K562 (cell line): ENCODE results near the gene ZNF581. TPM values are rescaled to one million over a fixed set of nuclear protein-coding genes. Genes with fewer than 3 reads are reported as not detected.

Experiments used
- ARNT ChIP-seq, 2 experiments: fragments of 450-650 bp; IDR thresholded peaks; 2 replicates each; pipeline ENCODE4 v1.6.1; 2016; ENCODE audit warnings: mild to moderate bottlenecking in 1 of 2
- CBX1 ChIP-seq: sonication (generic); IDR thresholded peaks from 2 replicates; pipeline ENCODE4 v1.6.1; 2016; ENCODE audit warnings: antibody characterized with exemption, low read depth, mild to moderate bottlenecking
- CC2D1A ChIP-seq: fragments of 450-650 bp; IDR thresholded peaks from 2 replicates; pipeline ENCODE4 v1.6.1; 2017; ENCODE audit warnings: mild to moderate bottlenecking
- FOXJ2 ChIP-seq: fragments of 200-800 bp; sonication (Bioruptor generic); IDR thresholded peaks from 2 replicates; pipeline ENCODE4 v1.6.1; 2016; ENCODE audit warnings: missing genetic modification characterization, missing compliant biosample characterization
- GABPA ChIP-seq: fragments of 200-800 bp; sonication (Bioruptor generic); conservative IDR thresholded peaks from 2 replicates; pipeline ENCODE4 v1.6.1; 2016; ENCODE audit warnings: low read depth, missing genetic modification characterization, missing compliant biosample characterization
- HDAC6 ChIP-seq: IDR thresholded peaks from 2 replicates; pipeline ENCODE4 v1.6.1; 2012; ENCODE audit warnings: low read depth, mild to moderate bottlenecking, control low read depth, inconsistent platforms, low read length, moderate library complexity
- KDM1A ChIP-seq, 2 experiments: fragments of 450-650 bp; IDR thresholded peaks; 2 replicates each; pipeline ENCODE4 v1.6.1; 2016; ENCODE audit warnings: mild to moderate bottlenecking in 2 of 2
- KDM4B ChIP-seq, 2 experiments: fragments of 450-650 bp in 1 of 2; sonication (generic) in 1 of 2; IDR thresholded peaks; 2 replicates each; pipeline ENCODE4 v1.6.1; 2016 to 2017; ENCODE audit warnings: borderline replicate concordance in 2 of 2, antibody characterized with exemption in 1 of 2, low read depth in 1 of 2, mild to moderate bottlenecking in 1 of 2
- NCOA6 ChIP-seq: fragments of 450-650 bp; IDR thresholded peaks from 2 replicates; pipeline ENCODE4 v1.6.1; 2017; ENCODE audit warnings: mild to moderate bottlenecking
- POLR3G ChIP-seq: IDR thresholded peaks from 2 replicates; pipeline ENCODE4 v1.6.1; 2011; ENCODE audit not compliant: insufficient read length, insufficient replicate concordance; ENCODE audit errors: extremely low read depth
- RAD51 ChIP-seq: fragments of 450-650 bp; IDR thresholded peaks from 2 replicates; pipeline ENCODE4 v1.7.1; 2016; ENCODE audit warnings: low read depth, mild to moderate bottlenecking, borderline replicate concordance
- RBM15 ChIP-seq: fragments of 200-400 bp; formaldehyde crosslinking; IDR thresholded peaks from 2 replicates; pipeline ENCODE4 v1.6.1; 2018; ENCODE audit warnings: mild to moderate bottlenecking, low read length, moderate library complexity; ENCODE audit not compliant: insufficient read depth
- SIN3A ChIP-seq, 2 experiments: fragments of 150-350 bp in 1 of 2; IDR thresholded peaks; 2 replicates each; pipeline ENCODE4 v1.6.1; 2011 to 2016; ENCODE audit warnings: borderline replicate concordance in 2 of 2, low read depth in 2 of 2, low read length in 2 of 2, mild to moderate bottlenecking in 2 of 2, moderate library complexity in 2 of 2; ENCODE audit not compliant: control insufficient read depth in 1 of 2
- SMARCB1 ChIP-seq: IDR thresholded peaks from 2 replicates; pipeline ENCODE4 v1.6.1; 2011; ENCODE audit warnings: improper control_type of control experiment, low read depth; ENCODE audit not compliant: insufficient read length
- STAT5A ChIP-seq: IDR thresholded peaks from 2 replicates; pipeline ENCODE4 v1.6.1; 2012; ENCODE audit warnings: low read length, inconsistent platforms, borderline replicate concordance
- U2AF1 ChIP-seq: fragments of 200-400 bp; formaldehyde crosslinking; optimal IDR thresholded peaks from 2 replicates; pipeline ENCODE3; 2017; ENCODE audit warnings: mild to moderate bottlenecking, low read depth, low read length, moderate library complexity
- ZKSCAN8 ChIP-seq: fragments of 200-800 bp; sonication (Bioruptor generic); IDR thresholded peaks from 2 replicates; pipeline ENCODE4 v1.6.1; 2016; ENCODE audit warnings: missing genetic modification characterization, missing compliant biosample characterization
- ZNF140 ChIP-seq: fragments of 250-450 bp; sonication (Bioruptor Pico); IDR thresholded peaks from 2 replicates; pipeline ENCODE4 v1.8.0; 2021; ENCODE audit warnings: moderate library complexity, mild to moderate bottlenecking, inconsistent platforms
- ZNF23 ChIP-seq: fragments of 250-450 bp; sonication (Bioruptor Pico); IDR thresholded peaks from 2 replicates; pipeline ENCODE4 v1.4.0; 2020; ENCODE audit warnings: mild to moderate bottlenecking
- polyA plus RNA-seq, 8 experiments: library from polyadenylated mRNA; depleted of rRNA in 4 of 8; stranded (reverse) in 5 of 8; unstranded in 3 of 8; fragments of >200 nt; fragmentation: Nextera tagmentation in 2 of 8; fragmentation: Illumina TruSeq in 1 of 8; extraction: Ambion mirVana in 2 of 8; extraction: Trizol in 1 of 8; gene quantifications; 2 replicates each; pipeline versions ENCODE4 v1.2.1 to v1.2.3, GENCODE V29; 2011 to 2014; ENCODE audit warnings: inconsistent platforms in 1 of 8, missing spikeins in 1 of 8
- total RNA-seq, 7 experiments: library from RNA; depleted of rRNA in 6 of 7; stranded (reverse); fragments of >200 nt in 6 of 7; fragmentation: Illumina TruSeq in 2 of 7; extraction: Trizol in 2 of 7; gene quantifications; 2 replicates each; pipeline versions ENCODE4 v1.2.1 to v1.2.3, GENCODE V29; 2011 to 2021; ENCODE audit warnings: low replicate concordance in 1 of 7
- TF ChIP-seq, protein P1 (sequence below): fragments of 250-450 bp; sonication (Bioruptor Pico); IDR thresholded peaks from 2 replicates; pipeline ENCODE4 v1.8.0; 2021; ENCODE audit warnings: borderline replicate concordance, mild to moderate bottlenecking, moderate library complexity; ENCODE audit not compliant: poor library complexity, severe bottlenecking
- TF ChIP-seq, protein P2 (sequence below), 2 experiments: IDR thresholded peaks in 1 of 2; conservative IDR thresholded peaks in 1 of 2; 2 replicates each; pipeline ENCODE4 v1.6.1; 2016; ENCODE audit warnings: low read depth in 2 of 2, mild to moderate bottlenecking in 1 of 2, missing compliant biosample characterization in 1 of 2, missing genetic modification characterization in 1 of 2, moderate library complexity in 1 of 2
- TF ChIP-seq, protein P3 (sequence below): sonication (generic); IDR thresholded peaks from 2 replicates; pipeline ENCODE4 v1.6.1; 2016
- TF ChIP-seq, protein P4 (sequence below): fragments of 250-450 bp; sonication (Bioruptor Pico); IDR thresholded peaks from 2 replicates; pipeline ENCODE4 v1.8.0; 2021; ENCODE audit warnings: moderate library complexity, mild to moderate bottlenecking, inconsistent platforms

ZNF581 gene
- total and polyA plus RNA-seq, 9 of the 15 experiments (the other 6 are each of a cell fraction or from before 2014, with no cell fraction given): 2.4 to 39.4 (median 15.4) TPM

DNA sequence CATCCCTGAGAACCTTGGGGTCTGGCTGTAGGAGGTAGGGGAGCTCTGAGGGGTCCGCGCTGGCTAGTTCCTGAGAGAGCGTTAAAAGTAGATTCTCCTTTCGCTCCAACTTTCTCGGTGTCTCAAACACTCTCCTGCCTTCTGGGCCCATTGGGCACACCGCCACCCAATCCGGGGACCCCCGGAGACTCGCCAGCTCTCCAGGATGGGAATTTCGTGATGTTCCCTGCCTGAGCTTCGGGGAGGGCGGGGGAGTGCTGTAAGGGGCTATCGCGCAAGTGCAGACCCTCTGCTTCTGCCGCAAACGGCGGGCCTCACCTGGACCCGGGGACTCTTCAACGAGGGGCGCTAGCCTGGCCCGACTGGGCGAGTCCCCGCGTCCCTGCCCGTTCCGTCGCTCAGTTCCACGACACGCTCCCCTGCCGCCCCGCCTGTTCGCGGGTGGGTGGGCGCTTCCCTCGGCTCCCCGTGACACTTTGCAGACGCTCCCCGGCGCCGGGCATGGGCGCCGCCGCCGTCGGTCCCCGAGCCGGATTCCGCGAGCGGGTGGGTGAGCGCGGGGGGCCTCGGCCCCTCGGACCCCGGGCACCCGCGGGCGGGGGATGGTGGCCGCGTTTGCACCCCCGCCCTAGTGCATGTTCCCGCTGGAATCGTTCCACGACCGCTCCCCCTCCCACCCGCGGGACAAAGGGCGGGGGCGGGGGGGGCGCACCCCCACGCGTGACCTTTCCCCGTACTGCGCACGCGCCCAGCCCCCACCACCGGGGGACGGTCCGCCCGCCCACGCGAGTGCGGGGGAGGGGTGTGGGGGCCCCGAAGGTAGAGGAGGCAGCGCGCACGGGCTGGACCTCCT, 4.5 kb downstream of the ZNF581 start, which contains the start of gene CCDC106 (continued):
- TF ChIP-seq CC2D1A: no peak
- TF ChIP-seq STAT5A: no peak
- TF ChIP-seq, protein P1, sequence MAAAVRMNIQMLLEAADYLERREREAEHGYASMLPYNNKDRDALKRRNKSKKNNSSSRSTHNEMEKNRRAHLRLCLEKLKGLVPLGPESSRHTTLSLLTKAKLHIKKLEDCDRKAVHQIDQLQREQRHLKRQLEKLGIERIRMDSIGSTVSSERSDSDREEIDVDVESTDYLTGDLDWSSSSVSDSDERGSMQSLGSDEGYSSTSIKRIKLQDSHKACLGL (CRISPR knock-in tag): no peak
- no peak for TF ChIP-seq NCOA6
- peak; percentile 58 for TF ChIP-seq U2AF1
- no peak for TF ChIP-seq POLR3G
- TF ChIP-seq SIN3A (IDR thresholded peaks at IDR 0.05; ENCODE audit: borderline replicate concordance in 2 of 2, control insufficient read depth in 1 of 2, low read depth in 2 of 2, low read length in 2 of 2): 0 out of 4 replicates have a peak, but pooled peaks have one; percentile 17 to 41
- no peak for TF ChIP-seq RAD51
- TF ChIP-seq, protein P2, sequence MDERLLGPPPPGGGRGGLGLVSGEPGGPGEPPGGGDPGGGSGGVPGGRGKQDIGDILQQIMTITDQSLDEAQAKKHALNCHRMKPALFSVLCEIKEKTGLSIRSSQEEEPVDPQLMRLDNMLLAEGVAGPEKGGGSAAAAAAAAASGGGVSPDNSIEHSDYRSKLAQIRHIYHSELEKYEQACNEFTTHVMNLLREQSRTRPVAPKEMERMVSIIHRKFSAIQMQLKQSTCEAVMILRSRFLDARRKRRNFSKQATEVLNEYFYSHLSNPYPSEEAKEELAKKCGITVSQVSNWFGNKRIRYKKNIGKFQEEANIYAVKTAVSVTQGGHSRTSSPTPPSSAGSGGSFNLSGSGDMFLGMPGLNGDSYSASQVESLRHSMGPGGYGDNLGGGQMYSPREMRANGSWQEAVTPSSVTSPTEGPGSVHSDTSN (CRISPR knock-in tag; IDR thresholded peaks at IDR 0.05; ENCODE audit: low read depth): no peak
- TF ChIP-seq, protein P2 (tag; conservative IDR thresholded peaks at IDR 0.05; ENCODE audit: low read depth): no peak
- no peak for TF ChIP-seq SMARCB1
- no peak for TF ChIP-seq ZNF140
- TF ChIP-seq, protein P3, sequence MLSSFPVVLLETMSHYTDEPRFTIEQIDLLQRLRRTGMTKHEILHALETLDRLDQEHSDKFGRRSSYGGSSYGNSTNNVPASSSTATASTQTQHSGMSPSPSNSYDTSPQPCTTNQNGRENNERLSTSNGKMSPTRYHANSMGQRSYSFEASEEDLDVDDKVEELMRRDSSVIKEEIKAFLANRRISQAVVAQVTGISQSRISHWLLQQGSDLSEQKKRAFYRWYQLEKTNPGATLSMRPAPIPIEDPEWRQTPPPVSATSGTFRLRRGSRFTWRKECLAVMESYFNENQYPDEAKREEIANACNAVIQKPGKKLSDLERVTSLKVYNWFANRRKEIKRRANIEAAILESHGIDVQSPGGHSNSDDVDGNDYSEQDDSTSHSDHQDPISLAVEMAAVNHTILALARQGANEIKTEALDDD: no peak
- TF ChIP-seq RBM15: no peak
- TF ChIP-seq, protein P4, sequence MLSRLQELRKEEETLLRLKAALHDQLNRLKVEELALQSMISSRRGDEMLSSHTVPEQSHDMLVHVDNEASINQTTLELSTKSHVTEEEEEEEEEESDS (CRISPR knock-in tag): no peak
- 0 out of 2 replicates have a peak, but pooled peaks have one; percentile 14 for TF ChIP-seq GABPA (tag)
- TF ChIP-seq ARNT (IDR thresholded peaks at IDR 0.05): no peak
- TF ChIP-seq HDAC6: no peak
- no peak for TF ChIP-seq ZKSCAN8 (CRISPR knock-in tag)
- 0 out of 2 replicates have a peak, but pooled peaks have one; percentile 7 for TF ChIP-seq FOXJ2 (tag)
- no peak; the same call in 1 of the 2 replicates for TF ChIP-seq CBX1
- TF ChIP-seq KDM1A (IDR thresholded peaks at IDR 0.05): no peak
- no peak for TF ChIP-seq KDM4B (IDR thresholded peaks at IDR 0.05; ENCODE audit: borderline replicate concordance in 2 of 2, low read depth in 1 of 2)
- no peak for TF ChIP-seq ZNF23 (CRISPR knock-in tag)
